ENCODE data around the gene TSPAN10. TPM values are rescaled to one million over a fixed set of nuclear protein-coding genes. Genes with fewer than 3 reads are reported as not detected.
"Not testable (repeated sequence)": the region's sequence is repeated elsewhere in the genome, so short reads cannot be mapped to it uniquely, and the experiment has no call there.

Gene TSPAN10
- total RNA-seq, 1 experiment from 2014 or later: 0.49 TPM

- peaks cover 3% of the 10 kb centered on the region; the same call in 1 of the 2 replicates for H3K4me1 ChIP-seq
- no peak for DNase-seq
- H3K27me3 ChIP-seq: no peaks in the 10 kb centered on the region
- peaks cover 87% of the 10 kb centered on the region for H3K36me3 ChIP-seq
- H3K4me3 ChIP-seq: no peak overlapping the region
- no peaks in the 10 kb centered on the region for H3K9me3 ChIP-seq (replicated peaks)
- H3K27ac ChIP-seq: no peak overlapping the region
These were observed 24.6 kb upstream of the TSPAN10 start for GRCh38 chr17:81612172-81612970.

GRCh38 chr17:81615401-81615930 lies 21.5 kb upstream of the TSPAN10 start:
- H3K4me3 ChIP-seq: no peak overlapping the region
- H3K4me1 ChIP-seq: peaks cover 3% of the 10 kb centered on the region; the same call in 1 of the 2 replicates
- no peak overlapping the region for H3K27ac ChIP-seq
- H3K9me3 ChIP-seq (replicated peaks): no peaks in the 10 kb centered on the region
- no peaks in the 10 kb centered on the region for H3K27me3 ChIP-seq
- H3K36me3 ChIP-seq: peaks cover 77% of the 10 kb centered on the region
- no peak for DNase-seq

GRCh38 chr17:81616877-81617276 lies 20.1 kb upstream of the TSPAN10 start:
- Histone ChIP-seq H3K4me3 (no peak overlapping the region), H3K4me1 (peaks cover 3% of the 10 kb centered on the region; the same call in 1 of the 2 replicates), H3K9me3 (replicated peaks) (no peaks in the 10 kb centered on the region), H3K36me3 (peaks cover 83% of the 10 kb centered on the region), H3K27me3 (no peaks in the 10 kb centered on the region), H3K27ac (no peak overlapping the region)
- no peak for DNase-seq

GRCh38 chr17:81618307-81618706 lies 18.7 kb upstream of the TSPAN10 start:
- not testable (repeated sequence) for H3K27me3 ChIP-seq; H3K4me3 ChIP-seq; DNase-seq; H3K9me3 ChIP-seq (replicated peaks); H3K4me1 ChIP-seq; H3K27ac ChIP-seq
- H3K36me3 ChIP-seq: peaks cover 83% of the 10 kb centered on the region

GRCh38 chr17:81621494-81622130 lies 15.4 kb upstream of the TSPAN10 start:
- no peak for DNase-seq
- Histone ChIP-seq H3K9me3 (replicated peaks) (no peaks in the 10 kb centered on the region), H3K4me3 (no peak overlapping the region), H3K27me3 (no peaks in the 10 kb centered on the region), H3K36me3 (peaks cover 88% of the 10 kb centered on the region), H3K4me1 (no peaks in the 10 kb centered on the region), H3K27ac (no peak overlapping the region)

- Histone ChIP-seq H3K9me3 (replicated peaks) (no peaks in the 10 kb centered on the region), H3K27ac (no peak overlapping the region), H3K4me1 (no peaks in the 10 kb centered on the region), H3K27me3 (no peaks in the 10 kb centered on the region), H3K36me3 (peaks cover 63% of the 10 kb centered on the region), H3K4me3 (no peak overlapping the region)
- no peak for DNase-seq
These were observed 6.7 kb upstream of the TSPAN10 start for GRCh38 chr17:81630274-81630673.

- H3K9me3 ChIP-seq (replicated peaks): no peaks in the 10 kb centered on the region
- H3K36me3 ChIP-seq: peaks cover 51% of the 10 kb centered on the region
- H3K27me3 ChIP-seq: no peaks in the 10 kb centered on the region
- H3K4me3 ChIP-seq: no peak overlapping the region
- H3K27ac ChIP-seq: no peak overlapping the region
- DNase-seq: no peak
- H3K4me1 ChIP-seq: no peaks in the 10 kb centered on the region
These were observed 5.5 kb upstream of the TSPAN10 start for GRCh38 chr17:81631482-81631881.

- no peak for DNase-seq
- H3K27me3 ChIP-seq: no peaks in the 10 kb centered on the region
- H3K27ac ChIP-seq: no peak overlapping the region
- H3K36me3 ChIP-seq: peaks cover 16% of the 10 kb centered on the region
- H3K4me1 ChIP-seq: no peaks in the 10 kb centered on the region
- H3K4me3 ChIP-seq: peak overlapping the region; percentile 83; the same call in 1 of the 2 replicates
- H3K9me3 ChIP-seq (replicated peaks): no peaks in the 10 kb centered on the region
These were observed 1.6 kb upstream of the TSPAN10 start for GRCh38 chr17:81635431-81635830.

- H3K27ac ChIP-seq: peak overlapping the region; percentile 68
- H3K9me3 ChIP-seq (replicated peaks): no peaks in the 10 kb centered on the region
- peaks cover 16% of the 10 kb centered on the region for H3K36me3 ChIP-seq
- no peaks in the 10 kb centered on the region for H3K27me3 ChIP-seq
- no peaks in the 10 kb centered on the region for H3K4me1 ChIP-seq
- peak overlapping the region; percentile 83 for H3K4me3 ChIP-seq
- no peak for DNase-seq
These were observed 957 bp upstream of the TSPAN10 start for GRCh38 chr17:81635973-81636504.

GRCh38 chr17:81638683-81639082 lies 1.7 kb downstream of the TSPAN10 start:
- Histone ChIP-seq H3K4me3 (no peak overlapping the region), H3K9me3 (replicated peaks) (no peaks in the 10 kb centered on the region), H3K27ac (no peak overlapping the region), H3K4me1 (no peaks in the 10 kb centered on the region), H3K36me3 (0 out of 2 replicates have a peak, but pooled peaks cover 4% of the 10 kb centered on the region), H3K27me3 (no peaks in the 10 kb centered on the region)
- DNase-seq: no peak

- Histone ChIP-seq H3K27ac (no peak overlapping the region), H3K4me1 (no peaks in the 10 kb centered on the region), H3K9me3 (replicated peaks) (no peaks in the 10 kb centered on the region), H3K27me3 (no peaks in the 10 kb centered on the region), H3K4me3 (no peak overlapping the region), H3K36me3 (0 out of 2 replicates have a peak, but pooled peaks cover under 1% of the 10 kb centered on the region)
- DNase-seq: no peak
These were observed 3.0 kb downstream of the TSPAN10 start for GRCh38 chr17:81640011-81640410.

- H3K9me3 ChIP-seq (replicated peaks): no peaks in the 10 kb centered on the region
These were observed 5.0 kb downstream of the TSPAN10 start for GRCh38 chr17:81641825-81642489.

GRCh38 chr17:81644496-81644895 lies 7.5 kb downstream of the TSPAN10 start:
- H3K9me3 ChIP-seq (replicated peaks): no peaks in the 10 kb centered on the region
- no peaks in the 10 kb centered on the region for H3K4me1 ChIP-seq
- DNase-seq: no peak
- H3K4me3 ChIP-seq: no peak overlapping the region
- no peak overlapping the region for H3K27ac ChIP-seq
- H3K27me3 ChIP-seq: no peaks in the 10 kb centered on the region
- H3K36me3 ChIP-seq: no peaks in the 10 kb centered on the region

More at GRCh38 chr17:81641825-81642489, 5.0 kb downstream of the TSPAN10 start:
- H3K27ac ChIP-seq: no peak overlapping the region
- H3K27me3 ChIP-seq: no peaks in the 10 kb centered on the region
- no peak for DNase-seq
- no peaks in the 10 kb centered on the region for H3K4me1 ChIP-seq
- H3K4me3 ChIP-seq: no peak overlapping the region
- H3K36me3 ChIP-seq: no peaks in the 10 kb centered on the region

- no peaks in the 10 kb centered on the region for H3K36me3 ChIP-seq
- H3K4me3 ChIP-seq: no peak overlapping the region
- no peaks in the 10 kb centered on the region for H3K4me1 ChIP-seq
- no peaks in the 10 kb centered on the region for H3K9me3 ChIP-seq (replicated peaks)
- no peak for DNase-seq
- no peak overlapping the region for H3K27ac ChIP-seq
- no peaks in the 10 kb centered on the region for H3K27me3 ChIP-seq
These were observed 8.3 kb downstream of the TSPAN10 start for GRCh38 chr17:81644976-81645952.

Measured in SJCRH30 (cell line).